Daoy (cell line): ENCODE data around the gene ABI1. TPM values are rescaled to one million over a fixed set of nuclear protein-coding genes. Genes with fewer than 3 reads are reported as not detected.

ENCODE experiments used
- DNase-seq: peaks from one replicate; pipeline ENCODE4 v3.0.0-alpha.2; 2015; ENCODE audit warnings: low read depth
- total RNA-seq: library from RNA; depleted of rRNA; stranded (reverse); fragments of >200 nt; shearing (Covaris generic); gene quantifications from 2 replicates; pipeline ENCODE4 v1.2.3, GENCODE V29; 2014; rRNA removed

ABI1 gene
- total RNA-seq, 1 experiment from 2014 or later, result 31.2 TPM

DNA sequence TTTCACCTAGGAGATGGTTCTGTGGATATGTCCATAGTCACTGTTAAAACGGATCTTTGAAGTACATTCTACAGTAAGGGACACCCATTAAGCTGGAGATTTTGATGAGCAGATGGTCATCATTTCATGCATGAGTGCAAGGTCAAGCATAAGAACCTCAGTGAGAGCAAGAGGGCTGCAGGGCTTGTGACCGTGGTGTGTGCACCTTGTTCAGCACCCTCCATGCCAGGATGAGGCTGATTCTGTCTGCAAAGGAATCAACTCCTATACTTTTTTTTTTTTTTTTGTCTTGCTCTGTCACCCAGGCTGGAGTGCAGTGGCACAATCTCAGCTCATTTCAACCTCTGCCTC is 145.6 kb downstream of the ABI1 start:
- DNase-seq, result no peak

DNA sequence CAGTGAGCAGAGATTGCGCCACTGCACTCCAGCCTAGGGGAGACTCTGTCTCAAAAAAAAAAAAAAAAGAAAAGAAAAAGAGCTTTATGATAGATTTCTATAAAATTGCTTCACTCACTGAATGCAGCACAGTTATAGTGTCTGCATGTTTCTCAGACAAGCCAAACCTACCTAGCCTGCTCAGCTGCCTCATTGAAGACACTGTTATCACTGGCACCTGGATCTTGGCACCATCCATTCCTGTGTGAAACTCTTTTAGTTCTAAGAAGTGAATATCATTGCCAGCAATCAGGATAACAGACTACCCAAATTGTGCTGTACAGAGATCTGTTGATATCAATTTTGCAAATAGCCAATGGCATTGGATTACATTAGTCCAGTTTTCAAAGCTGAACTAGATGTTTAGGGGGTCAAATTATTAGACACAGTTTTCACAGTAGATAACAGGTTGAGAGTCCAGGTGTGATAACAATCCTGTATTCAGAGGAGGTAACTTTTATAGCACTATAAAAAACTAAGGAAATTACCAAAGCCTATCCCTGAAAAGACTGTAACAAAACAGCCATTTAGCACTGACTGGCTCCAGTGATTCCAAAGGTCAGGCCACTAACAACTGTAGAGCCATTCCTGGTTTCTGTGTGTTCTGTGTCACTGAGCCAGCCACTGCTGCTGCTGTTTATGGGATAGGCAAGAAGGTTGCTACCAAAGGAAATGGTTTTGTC is 146.2 kb downstream of the ABI1 start:
- no peak for DNase-seq

DNA sequence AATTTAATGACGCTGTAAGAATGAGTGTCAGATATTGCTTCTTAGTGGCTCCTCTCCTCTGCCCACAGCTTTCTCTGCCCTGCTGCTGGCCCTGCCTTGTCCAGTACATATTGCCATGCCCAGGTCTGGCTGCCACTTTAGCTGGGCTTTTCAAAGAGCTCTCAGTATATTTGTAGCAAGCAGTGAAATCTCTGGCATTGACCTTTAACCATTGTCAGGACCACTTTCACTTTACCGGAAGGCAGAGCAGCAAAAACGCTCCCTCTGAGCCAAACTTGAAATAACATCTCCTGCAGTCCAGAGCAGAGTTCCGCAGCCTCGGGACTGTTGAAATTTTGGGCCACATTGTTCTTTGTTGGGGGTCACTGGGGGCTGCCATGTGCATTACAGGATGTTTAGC is 149.4 kb downstream of the ABI1 start:
- DNase-seq, result no peak

DNA sequence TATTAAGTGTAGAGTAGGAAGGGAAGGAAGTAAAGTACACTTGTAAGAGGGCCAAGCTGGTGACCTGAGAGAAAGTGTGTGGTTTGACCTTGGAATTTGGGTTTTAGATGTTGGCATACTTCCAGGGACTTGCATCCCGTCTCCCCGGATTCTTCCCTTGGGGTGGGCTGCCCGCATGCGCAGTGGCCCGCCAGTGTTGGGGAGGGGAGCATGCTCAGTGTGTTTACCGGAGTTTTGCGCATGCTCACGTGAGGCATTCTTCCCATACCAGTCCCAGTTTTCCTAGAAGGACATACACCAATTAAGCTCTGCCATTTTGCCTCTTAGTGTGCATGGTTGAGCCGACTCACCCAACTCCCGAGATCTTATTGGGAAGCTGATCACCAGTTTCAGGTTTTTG is 153.8 kb downstream of the ABI1 start:
- no peak for DNase-seq

DNA sequence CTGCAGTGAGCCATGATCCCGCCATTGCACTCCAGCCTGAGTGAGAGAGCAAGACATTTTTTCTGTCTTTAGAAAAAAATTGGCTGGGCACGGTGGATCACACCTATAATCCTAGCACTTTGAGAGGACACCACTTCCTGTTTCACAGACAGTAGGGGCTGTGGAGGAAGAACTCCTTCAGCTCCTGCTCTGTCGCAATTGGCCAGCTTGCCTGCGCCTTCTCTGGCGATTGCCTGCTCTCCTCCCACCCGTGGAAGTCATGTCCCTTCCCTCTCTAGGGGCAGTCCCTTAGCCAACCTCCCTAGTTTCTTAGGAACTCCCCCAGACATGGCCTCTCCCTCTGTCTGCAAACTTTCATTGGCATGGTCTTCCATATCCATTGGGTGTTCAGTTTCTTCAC is 154.6 kb downstream of the ABI1 start:
- DNase-seq, result no peak

DNA sequence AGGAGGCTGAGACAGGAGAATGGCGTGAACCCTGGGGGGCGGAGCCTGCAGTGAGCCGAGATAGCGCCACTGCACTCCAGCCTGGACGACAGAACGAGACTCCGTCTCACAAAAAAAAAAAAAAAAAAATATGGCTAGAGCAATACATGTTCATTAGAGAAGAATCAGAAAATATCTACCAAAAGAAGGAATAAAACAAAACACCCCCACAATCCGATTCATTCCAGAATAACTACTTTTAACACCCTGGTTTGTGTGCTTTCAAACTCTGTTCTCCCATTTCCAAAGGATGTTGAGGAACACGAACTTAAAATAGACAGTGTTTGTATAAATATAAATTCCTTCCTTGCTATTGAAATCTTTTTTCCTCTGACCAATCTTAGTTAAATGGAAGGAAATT is 156.8 kb downstream of the ABI1 start:
- no peak for DNase-seq

DNA sequence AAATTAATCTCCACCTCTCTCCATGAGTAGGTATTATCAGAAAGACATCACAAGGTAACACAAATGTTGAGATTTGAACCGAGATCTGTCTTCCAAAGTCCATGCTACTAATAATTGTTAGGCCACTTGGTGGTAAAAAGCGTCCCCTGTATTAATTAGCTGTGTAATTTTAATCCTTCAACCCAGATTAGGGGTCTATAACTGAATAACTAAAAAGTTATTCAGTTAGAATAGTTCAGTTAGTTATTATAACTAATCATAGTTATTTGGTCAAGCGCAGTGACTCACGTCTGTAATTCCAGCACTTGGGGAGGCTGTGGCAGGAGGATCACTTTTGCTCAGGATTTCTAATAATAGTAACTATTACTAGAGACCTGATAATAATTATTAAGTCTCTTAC is 157.7 kb downstream of the ABI1 start:
- no peak for DNase-seq

DNA sequence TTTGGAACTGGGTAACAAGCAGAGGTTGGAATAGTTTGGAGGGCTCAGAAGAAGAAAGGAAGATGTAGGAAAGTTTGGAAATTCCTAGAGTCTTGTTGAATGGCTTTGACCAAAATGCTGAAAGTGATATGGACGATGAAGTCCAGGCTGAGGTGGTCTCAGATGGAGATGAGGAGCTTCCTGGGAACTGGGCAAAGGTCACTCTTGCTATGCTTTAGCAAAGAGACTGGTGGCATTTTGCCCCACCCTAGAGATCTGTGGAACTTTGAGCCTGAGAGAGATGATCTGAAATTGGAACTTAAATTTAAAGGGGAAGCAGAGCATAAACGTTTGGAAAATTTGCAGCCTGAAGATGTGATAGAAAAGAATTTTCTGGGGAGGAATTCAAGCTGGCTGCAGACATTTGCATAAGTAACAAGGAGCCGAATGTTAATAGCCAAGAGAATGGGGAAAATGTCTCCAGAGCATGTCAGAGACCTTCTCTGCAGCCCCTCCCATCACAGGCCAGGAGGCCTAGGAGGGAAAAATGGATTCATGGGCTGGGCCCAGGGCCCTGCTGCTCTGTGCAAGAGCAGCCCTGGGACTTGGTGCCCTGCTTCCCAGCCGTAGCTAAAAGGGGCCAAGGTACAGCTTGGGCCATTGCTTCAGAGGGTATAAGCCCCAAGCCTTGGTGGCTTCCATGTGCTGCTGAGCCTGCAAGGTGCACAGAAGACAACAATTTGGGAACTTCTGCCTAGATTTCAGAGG is 159.7 kb downstream of the ABI1 start:
- no peak for DNase-seq

DNA sequence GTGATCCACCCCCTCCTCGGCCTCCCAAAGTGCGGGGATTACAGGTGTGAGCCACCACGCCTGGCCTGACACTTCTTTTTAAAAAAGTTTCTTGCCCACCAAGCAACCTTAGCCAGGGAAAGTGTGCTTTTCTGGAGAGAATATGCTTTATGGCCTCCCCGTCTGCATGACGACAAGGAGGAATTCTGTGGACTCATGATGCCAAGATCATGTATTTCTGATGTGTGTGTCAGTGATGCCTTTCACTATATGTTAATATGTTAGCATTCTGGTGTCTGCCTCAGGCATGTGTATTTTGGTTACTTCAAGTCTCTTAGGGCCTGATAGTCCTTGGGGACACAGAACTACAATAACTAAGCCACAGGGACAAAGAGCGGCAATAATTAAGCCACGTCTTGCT is 161.1 kb downstream of the ABI1 start:
- no peak for DNase-seq

DNA sequence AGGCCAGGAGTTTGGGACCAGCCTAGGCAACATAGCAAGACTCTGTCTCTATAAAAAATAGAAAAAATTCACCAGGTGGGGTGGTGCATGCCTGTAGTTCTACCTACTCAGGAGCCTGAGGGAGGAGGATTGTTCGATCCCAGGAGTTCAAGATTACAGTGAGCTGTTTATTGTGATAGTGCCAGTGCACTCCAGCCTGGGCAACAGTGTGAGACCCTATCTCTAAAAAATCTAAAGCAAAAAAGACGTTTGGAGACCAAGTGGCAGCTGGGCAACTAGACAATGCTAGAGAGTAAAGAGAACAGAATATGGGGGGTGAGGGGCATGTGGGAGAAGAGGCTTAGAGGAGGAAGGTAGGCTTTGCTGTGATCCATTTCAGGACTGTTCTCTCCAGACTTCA is 161.8 kb downstream of the ABI1 start:
- DNase-seq, result no peak

DNA sequence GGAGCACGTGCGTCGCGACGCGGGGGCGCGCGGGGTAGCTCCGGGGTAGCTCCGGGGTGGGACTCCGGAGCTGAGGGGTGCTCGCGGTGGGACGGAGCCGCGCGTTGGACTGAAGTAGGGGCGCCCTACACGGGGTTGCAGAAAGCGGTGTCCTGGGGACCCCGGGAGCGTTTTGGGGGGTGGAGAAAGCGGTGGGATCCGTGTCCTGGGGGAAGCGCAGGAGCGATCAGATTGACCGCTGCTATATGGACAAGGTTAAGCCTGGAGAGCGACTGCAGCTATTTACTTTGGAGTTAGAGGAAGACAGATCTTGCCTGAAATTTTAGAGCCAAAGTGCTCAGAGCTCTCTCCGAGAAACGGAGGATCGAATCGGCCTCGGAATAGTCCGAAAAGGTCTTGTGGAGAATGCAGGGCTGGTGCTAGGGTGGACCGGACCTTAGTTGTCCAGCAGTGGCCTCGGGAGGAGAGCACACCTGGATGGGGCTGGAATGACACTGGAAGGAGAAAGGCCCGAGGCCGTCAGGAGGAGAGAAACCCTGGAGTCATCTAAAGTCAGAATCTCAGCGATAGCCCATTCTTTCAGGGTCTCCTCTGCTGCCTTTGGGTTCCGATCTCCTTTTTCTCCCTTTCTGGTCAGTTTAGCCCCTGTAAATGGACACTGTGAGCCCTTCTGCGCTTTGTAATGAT is 162.7 kb downstream of the ABI1 start:
- DNase-seq, result no peak

DNA sequence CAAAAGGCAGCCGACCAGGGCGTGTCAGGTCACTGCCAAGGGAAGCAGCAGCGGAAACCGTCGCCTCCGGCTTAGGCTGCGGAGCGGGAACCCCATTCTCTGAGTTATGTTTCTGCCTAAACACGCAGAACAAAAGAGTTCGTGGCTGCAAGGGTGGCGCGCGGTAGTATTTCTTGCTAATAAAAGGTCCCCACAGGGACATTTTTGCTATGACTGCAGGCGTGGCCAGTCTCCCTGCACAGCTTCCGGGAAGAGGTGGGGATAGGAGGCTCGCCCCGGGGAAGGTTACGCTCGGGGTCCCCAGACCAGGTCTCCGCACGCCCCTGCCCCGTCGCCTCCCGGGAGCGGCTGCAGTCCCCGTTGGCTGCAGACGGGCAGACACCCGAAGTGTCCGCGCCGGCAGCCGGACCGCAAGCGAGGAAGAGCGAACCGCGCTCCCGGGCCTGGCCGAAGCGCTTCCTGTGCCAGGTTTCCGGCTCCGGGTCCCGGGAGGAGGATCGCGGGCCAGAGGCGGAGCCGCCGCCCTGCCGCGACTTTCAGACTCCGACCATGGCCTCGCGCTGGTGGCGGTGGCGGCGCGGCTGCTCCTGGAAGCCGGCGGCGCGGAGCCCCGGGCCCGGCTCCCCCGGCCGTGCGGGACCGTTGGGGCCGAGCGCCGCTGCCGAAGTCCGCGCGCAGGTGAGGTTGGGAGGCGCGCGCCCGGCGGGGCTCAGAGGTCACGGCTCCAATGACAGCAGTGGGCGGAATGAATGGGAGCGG is 163.4 kb downstream of the ABI1 start, which contains the start of gene PDSS1:
Gene PDSS1, plus strand, starts transcription at position 539 of the 759 bp plus-strand sequence. Its CDS starts 11 bp downstream, at position 550.
- peak; percentile 70 for DNase-seq

DNA sequence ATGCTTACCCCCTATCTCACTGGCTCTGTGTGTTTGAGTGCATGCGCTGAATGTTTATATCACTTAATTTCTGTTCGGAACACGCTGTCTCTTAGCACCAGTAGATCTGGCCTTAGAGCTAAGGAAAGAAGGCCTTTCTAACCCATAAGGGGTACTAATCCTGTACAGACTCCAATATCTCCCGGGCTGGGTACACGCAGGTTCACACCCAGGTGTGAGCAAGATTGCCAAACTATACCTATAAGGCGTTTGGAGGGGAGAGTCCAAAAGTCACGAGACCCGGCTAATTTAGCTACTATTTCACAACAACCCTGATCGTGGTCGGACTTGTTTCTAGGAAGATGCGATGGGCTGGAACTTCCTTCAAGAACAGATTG is 164.0 kb downstream of the ABI1 start:
- DNase-seq, result no peak

Other genes starting within 250 kb of the ABI1 start
- gene PDSS1, start 163.3 kb downstream of the ABI1 start, total RNA-seq, result 31.8 and 35.5 TPM in 2 replicates
- 4.2 and 5.1 TPM in 2 replicates for gene ANKRD26, start 239.5 kb upstream of the ABI1 start, total RNA-seq